Panc1 (cell line): Measurements from ENCODE around the gene TTC23. TPM values are rescaled to one million over a fixed set of nuclear protein-coding genes. Genes with fewer than 3 reads are reported as not detected.

ENCODE experiments used
- ATAC-seq: fragments of 200-7000 bp; cut with Tn5 transposase; 2 replicates; pipeline ENCODE4 v1.9.1; 2020; ENCODE audit warnings: mild to moderate bottlenecking, moderate library complexity
- BruUV-seq: library from RNA; stranded (reverse); fragments of 400-500 nt; replicated peaks from 2 replicates; lab custom pipeline; 2021; lab: Mats Ljungman, UMichigan
- CTCF ChIA-PET: fragments of 300-600 bp; sonication (Branson Sonifier 250); formaldehyde crosslinking; loops from one replicate; lab custom pipeline; 2022; ENCODE audit warnings: antibody characterized with exemption; lab: Charles Lee
- POLR2A ChIA-PET: fragments of 300-600 bp; sonication (Branson Sonifier 250); formaldehyde crosslinking; loops from one replicate; lab custom pipeline; 2022; ENCODE audit warnings: antibody characterized with exemption; lab: Charles Lee
- DNase-seq: peaks from one replicate; pipeline ENCODE4 v3.0.0-alpha.2; 2010; ENCODE audit warnings: low read depth, low spot score
- H3K27ac ChIP-seq: 2 replicates; pipeline ENCODE4 v1.5.1; 2011; ENCODE audit warnings: mild to moderate bottlenecking, low read length, inconsistent platforms
- H3K27me3 ChIP-seq: fragments of 200-500 bp; sonication (Bioruptor generic); 2 replicates; pipeline ENCODE4 v1.6.0; 2014; ENCODE audit warnings: low read length, inconsistent platforms; ENCODE audit not compliant: control insufficient read depth, insufficient read depth
- H3K36me3 ChIP-seq: fragments of 200-500 bp; sonication (Bioruptor generic); 2 replicates; pipeline ENCODE4 v1.5.1; 2014; ENCODE audit warnings: inconsistent platforms, mild to moderate bottlenecking, low read length, moderate library complexity; ENCODE audit not compliant: control insufficient read depth, insufficient read depth
- H3K4me1 ChIP-seq: 2 replicates; pipeline ENCODE4 v1.5.1; 2011; ENCODE audit warnings: inconsistent platforms, mild to moderate bottlenecking, low read length, moderate library complexity; ENCODE audit not compliant: control insufficient read depth, insufficient read depth
- H3K4me3 ChIP-seq, 2 experiments: 2 replicates each; pipeline ENCODE4 v1.5.1; 2011 to 2012; ENCODE audit warnings: low read depth in 2 of 2, low read length in 2 of 2, mild to moderate bottlenecking in 2 of 2, inconsistent platforms in 1 of 2, moderate library complexity in 1 of 2
- H3K9me3 ChIP-seq: fragments of 200-500 bp; sonication (Bioruptor generic); 2 replicates; pipeline ENCODE4 v1.5.1; 2014; ENCODE audit warnings: low read depth, mild to moderate bottlenecking, inconsistent platforms, low read length, moderate library complexity; ENCODE audit not compliant: control insufficient read depth, insufficient read depth
- CTCF ChIP-seq: fragments of 450-650 bp; IDR thresholded peaks from 2 replicates; pipeline ENCODE4 v1.5.1; 2017; ENCODE audit warnings: mild to moderate bottlenecking
- POLR2AphosphoS5 ChIP-seq: IDR thresholded peaks from 2 replicates; pipeline ENCODE4 v1.6.1; 2012; ENCODE audit warnings: mild to moderate bottlenecking, low read depth, low read length, moderate library complexity
- SIN3A ChIP-seq: IDR thresholded peaks from 2 replicates; pipeline ENCODE4 v1.6.1; 2012; ENCODE audit warnings: low read depth, mild to moderate bottlenecking, low read length, moderate library complexity, borderline replicate concordance; ENCODE audit not compliant: insufficient read depth
- TCF7L2 ChIP-seq: IDR thresholded peaks from 2 replicates; pipeline ENCODE4 v1.6.1; 2011; ENCODE audit warnings: mild to moderate bottlenecking, low read depth, low read length, inconsistent platforms
- in situ Hi-C: cut with HindIII; loops from 2 replicates; pipeline ENCODE4 v1.10.0; 2016; ENCODE audit warnings: low sequenced_read_pairs, low pct_unique_long_range_greater_than_20kb
- intact Hi-C: fragments of 100-400 bp; cut with micrococcal nuclease; formaldehyde crosslinking; loops from one replicate; pipeline ENCODE4 v1.10.0; 2022; ENCODE audit not compliant: unreplicated experiment
- total RNA-seq: library from RNA; stranded (reverse); gene quantifications from one replicate; pipeline ENCODE4 v1.2.1, GENCODE V29; 2021; ENCODE audit not compliant: unreplicated experiment
- TF ChIP-seq, protein P1 (sequence below), 2 experiments: IDR thresholded peaks; 2 replicates each; pipeline ENCODE4 v1.6.1; 2011 to 2012; ENCODE audit warnings: low read depth in 2 of 2, control low read depth in 1 of 2, low read length in 1 of 2, mild to moderate bottlenecking in 1 of 2, moderate library complexity in 1 of 2; ENCODE audit not compliant: insufficient read depth in 1 of 2

TTC23 gene
- total RNA-seq, 1 experiment from 2014 or later = 21.7 TPM

DNA sequence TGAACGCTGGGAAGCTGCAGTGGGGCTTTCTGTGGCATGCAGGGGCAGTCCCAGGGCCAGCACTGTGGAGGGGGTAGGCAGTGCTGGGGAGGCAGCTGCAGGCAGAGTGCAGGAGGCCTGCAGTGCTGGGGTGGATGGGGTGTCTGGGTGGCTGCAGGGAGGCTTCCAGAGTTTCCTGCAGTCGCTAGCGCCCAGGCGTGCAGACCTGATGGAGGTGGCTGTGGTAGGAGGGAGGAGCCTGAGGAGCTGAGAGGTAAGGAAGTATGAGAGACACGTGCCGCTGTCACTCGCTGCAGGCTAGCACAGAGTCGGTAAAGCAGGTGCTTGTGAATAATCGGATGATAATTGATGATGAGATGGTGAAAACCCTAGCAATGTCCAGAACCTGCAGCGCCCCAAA, 128.2 kb downstream of the TTC23 start:
- in situ Hi-C loops = no loop called here
- TSS peak; percentile 14 for BruUV-seq
- Histone ChIP-seq H3K4me3 (no peak overlapping the region), H3K9me3 (no peaks in the 10 kb centered on the region), H3K36me3 (no peaks in the 10 kb centered on the region), H3K27me3 (no peaks in the 10 kb centered on the region), H3K27ac (no peak overlapping the region), H3K4me1 (peaks cover 38% of the 10 kb centered on the region)
- intact Hi-C loops = no loop called here
- no peak for DNase-seq
- POLR2A ChIA-PET = no interaction called here
- no peak for ATAC-seq
- TF ChIP-seq, protein P1, sequence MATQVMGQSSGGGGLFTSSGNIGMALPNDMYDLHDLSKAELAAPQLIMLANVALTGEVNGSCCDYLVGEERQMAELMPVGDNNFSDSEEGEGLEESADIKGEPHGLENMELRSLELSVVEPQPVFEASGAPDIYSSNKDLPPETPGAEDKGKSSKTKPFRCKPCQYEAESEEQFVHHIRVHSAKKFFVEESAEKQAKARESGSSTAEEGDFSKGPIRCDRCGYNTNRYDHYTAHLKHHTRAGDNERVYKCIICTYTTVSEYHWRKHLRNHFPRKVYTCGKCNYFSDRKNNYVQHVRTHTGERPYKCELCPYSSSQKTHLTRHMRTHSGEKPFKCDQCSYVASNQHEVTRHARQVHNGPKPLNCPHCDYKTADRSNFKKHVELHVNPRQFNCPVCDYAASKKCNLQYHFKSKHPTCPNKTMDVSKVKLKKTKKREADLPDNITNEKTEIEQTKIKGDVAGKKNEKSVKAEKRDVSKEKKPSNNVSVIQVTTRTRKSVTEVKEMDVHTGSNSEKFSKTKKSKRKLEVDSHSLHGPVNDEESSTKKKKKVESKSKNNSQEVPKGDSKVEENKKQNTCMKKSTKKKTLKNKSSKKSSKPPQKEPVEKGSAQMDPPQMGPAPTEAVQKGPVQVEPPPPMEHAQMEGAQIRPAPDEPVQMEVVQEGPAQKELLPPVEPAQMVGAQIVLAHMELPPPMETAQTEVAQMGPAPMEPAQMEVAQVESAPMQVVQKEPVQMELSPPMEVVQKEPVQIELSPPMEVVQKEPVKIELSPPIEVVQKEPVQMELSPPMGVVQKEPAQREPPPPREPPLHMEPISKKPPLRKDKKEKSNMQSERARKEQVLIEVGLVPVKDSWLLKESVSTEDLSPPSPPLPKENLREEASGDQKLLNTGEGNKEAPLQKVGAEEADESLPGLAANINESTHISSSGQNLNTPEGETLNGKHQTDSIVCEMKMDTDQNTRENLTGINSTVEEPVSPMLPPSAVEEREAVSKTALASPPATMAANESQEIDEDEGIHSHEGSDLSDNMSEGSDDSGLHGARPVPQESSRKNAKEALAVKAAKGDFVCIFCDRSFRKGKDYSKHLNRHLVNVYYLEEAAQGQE (IDR thresholded peaks at IDR 0.05; ENCODE audit: insufficient read depth in 1 of 2, low read depth in 2 of 2, low read length in 1 of 2) = no peak
- no peak for TF ChIP-seq SIN3A
- no peak for TF ChIP-seq CTCF
- no peak for TF ChIP-seq TCF7L2
- no peak for TF ChIP-seq POLR2AphosphoS5
- CTCF ChIA-PET = no interaction called here

- no peak for TF ChIP-seq SIN3A
- no peak for TF ChIP-seq TCF7L2
- no peak for TF ChIP-seq POLR2AphosphoS5
- no peak for TF ChIP-seq CTCF
- TF ChIP-seq, protein P1 (IDR thresholded peaks at IDR 0.05; ENCODE audit: insufficient read depth in 1 of 2, low read depth in 2 of 2, low read length in 1 of 2) = no peak
- ATAC-seq = no peak
- H3K9me3 ChIP-seq = no peaks in the 10 kb centered on the region
- BruUV-seq = no TSS peak
- ChIA-PET POLR2A (no interaction called here), CTCF (no interaction called here)
- H3K4me1 ChIP-seq = peaks cover 36% of the 10 kb centered on the region
- no peak for DNase-seq
- intact Hi-C loops (no loop called here), in situ Hi-C loops (no loop called here)
- H3K36me3 ChIP-seq = no peaks in the 10 kb centered on the region
- H3K4me3 ChIP-seq = no peak overlapping the region
- no peak overlapping the region for H3K27ac ChIP-seq
- H3K27me3 ChIP-seq = no peaks in the 10 kb centered on the region
Measured at GRCh38 chr15:99120050-99120777, 129.2 kb downstream of the TTC23 start.
